ENCODE results near the gene FRMD5.

DNA sequence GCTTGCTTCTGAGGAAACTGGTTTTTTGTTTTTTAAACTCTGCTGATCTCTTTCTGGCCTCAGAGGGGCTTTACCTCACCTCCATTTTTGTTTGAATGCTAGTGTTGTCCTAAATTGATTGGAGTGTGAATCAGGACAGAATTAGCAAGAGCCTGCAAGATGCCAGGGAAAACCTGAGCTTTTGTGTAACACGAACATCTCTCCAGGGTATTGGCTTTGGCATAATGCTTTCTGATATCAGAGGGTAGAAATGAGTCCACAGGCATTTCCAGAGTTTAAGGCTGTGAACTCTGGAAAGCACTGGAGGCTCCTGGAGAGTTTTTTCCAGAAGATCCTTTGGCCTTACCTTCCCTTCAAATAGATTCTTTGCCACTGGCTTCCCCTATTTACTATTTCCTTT lies 281.1 kb downstream of the FRMD5 start:
- no peak for TF ChIP-seq CTCF (IDR thresholded peaks at IDR 0.05)
- no peak for TF ChIP-seq POLR2A (IDR thresholded peaks at IDR 0.05)
